Renal cortex interstitium (tissue), 15 donors: ENCODE measurements around the gene UVRAG. TPM values are rescaled to one million over a fixed set of nuclear protein-coding genes. Genes with fewer than 3 reads are reported as not detected.

Experiments
- DNase-seq, 11 donors: peaks; one replicate each; pipeline ENCODE4 v3.0.0-alpha.2; 2013; ENCODE audit warnings: low read depth in 9 of 11, low spot score in 4 of 11; ENCODE audit errors: extremely low read depth in 1 of 11
- long read RNA-seq, 16 experiments: transcript quantifications; one replicate each; lab custom pipeline, GENCODE V29; 2026
- polyA plus RNA-seq, 3 donors: library from polyadenylated mRNA; unstranded; fragments of 120-200 nt; gene quantifications; one replicate each; pipeline ENCODE4 v1.2.1, GENCODE V29; 2013; ENCODE audit not compliant: insufficient read length in 3 of 3

The UVRAG gene
- 10 to 100 TPM; 15.4 to 18.1 (median 16.5) TPM for polyA plus RNA-seq
- long read RNA-seq, donor 1, full-length matches to known transcripts, result 5 of 5 reads
- long read RNA-seq, donor 1, partial matches to known transcripts, result 0 of 5 reads
- long read RNA-seq, donor 1, other reads (novel, unspliced or antisense), result 0 of 5 reads
- long read RNA-seq, donor 2, result 0 reads
- long read RNA-seq, donor 3, full-length matches to known transcripts, result 3 of 3 reads
- long read RNA-seq, donor 3, partial matches to known transcripts, result 0 of 3 reads
- long read RNA-seq, donor 3, other reads (novel, unspliced or antisense), result 0 of 3 reads
- long read RNA-seq, donor 4, full-length matches to known transcripts, result 3 of 3 reads
- long read RNA-seq, donor 4, partial matches to known transcripts, result 0 of 3 reads
- long read RNA-seq, donor 4, other reads (novel, unspliced or antisense), result 0 of 3 reads
- long read RNA-seq, donor 5, result 0 reads
- long read RNA-seq, donor 6, result 0 reads
- long read RNA-seq, donor 7, full-length matches to known transcripts, result 1 of 1 reads
- long read RNA-seq, donor 7, partial matches to known transcripts, result 0 of 1 reads
- long read RNA-seq, donor 7, other reads (novel, unspliced or antisense), result 0 of 1 reads
- long read RNA-seq, donor 8, full-length matches to known transcripts, result 3 of 3 reads
- long read RNA-seq, donor 8, partial matches to known transcripts, result 0 of 3 reads
- long read RNA-seq, donor 8, other reads (novel, unspliced or antisense), result 0 of 3 reads
- long read RNA-seq, donor 9, full-length matches to known transcripts, result 2 of 2 reads
- long read RNA-seq, donor 9, partial matches to known transcripts, result 0 of 2 reads
- long read RNA-seq, donor 9, other reads (novel, unspliced or antisense), result 0 of 2 reads
- long read RNA-seq, donor 10, full-length matches to known transcripts, result 2 of 2 reads
- long read RNA-seq, donor 10, partial matches to known transcripts, result 0 of 2 reads
- long read RNA-seq, donor 10, other reads (novel, unspliced or antisense), result 0 of 2 reads
- long read RNA-seq, donor 11, full-length matches to known transcripts, result 2 of 2 reads
- long read RNA-seq, donor 11, partial matches to known transcripts, result 0 of 2 reads
- long read RNA-seq, donor 11, other reads (novel, unspliced or antisense), result 0 of 2 reads
- long read RNA-seq, donor 12, full-length matches to known transcripts, result 1 of 1 reads
- long read RNA-seq, donor 12, partial matches to known transcripts, result 0 of 1 reads
- long read RNA-seq, donor 12, other reads (novel, unspliced or antisense), result 0 of 1 reads
- long read RNA-seq, donor 13, result 0 reads
- long read RNA-seq, donor 14, full-length matches to known transcripts, result 1 of 1 reads
- long read RNA-seq, donor 14, partial matches to known transcripts, result 0 of 1 reads
- long read RNA-seq, donor 14, other reads (novel, unspliced or antisense), result 0 of 1 reads
- long read RNA-seq, donor 15, full-length matches to known transcripts, result 1 of 6 reads
- long read RNA-seq, donor 15, partial matches to known transcripts, result 5 of 6 reads
- long read RNA-seq, donor 15, other reads (novel, unspliced or antisense), result 0 of 6 reads
- long read RNA-seq, donor 16, full-length matches to known transcripts, result 7 of 17 reads
- long read RNA-seq, donor 16, partial matches to known transcripts, result 10 of 17 reads
- long read RNA-seq, donor 16, other reads (novel, unspliced or antisense), result 0 of 17 reads

GRCh38 chr11:75814677-75815344 is at the start of gene UVRAG:
Gene UVRAG, plus strand, starts transcription at chr11:75815210. Its CDS starts 198 bp downstream, at chr11:75815408.
- DNase-seq, result peak; percentile 97 to 100 (median 99)

- DNase-seq, result no peak
These were observed 48.4 kb upstream of the UVRAG start for GRCh38 chr11:75766443-75767227.

GRCh38 chr11:75767228-75767572 is 47.8 kb upstream of the UVRAG start:
- DNase-seq, result no peak

DNA sequence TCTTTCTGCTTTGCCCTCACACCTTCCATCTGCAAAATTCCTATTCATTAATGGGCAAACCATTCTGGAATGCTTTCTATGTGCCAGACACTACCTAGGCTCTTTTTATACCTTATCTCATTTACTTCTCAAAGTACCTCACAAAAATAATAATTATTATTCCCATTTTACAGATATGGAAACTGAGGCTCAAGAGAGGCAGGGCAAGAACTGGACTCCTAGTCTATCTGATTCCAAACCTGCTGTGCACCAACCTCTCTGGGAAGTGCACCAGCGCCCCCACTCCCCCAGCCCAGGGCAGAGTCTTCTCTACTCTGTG is 47.3 kb upstream of the UVRAG start:
- DNase-seq, result no peak

DNA sequence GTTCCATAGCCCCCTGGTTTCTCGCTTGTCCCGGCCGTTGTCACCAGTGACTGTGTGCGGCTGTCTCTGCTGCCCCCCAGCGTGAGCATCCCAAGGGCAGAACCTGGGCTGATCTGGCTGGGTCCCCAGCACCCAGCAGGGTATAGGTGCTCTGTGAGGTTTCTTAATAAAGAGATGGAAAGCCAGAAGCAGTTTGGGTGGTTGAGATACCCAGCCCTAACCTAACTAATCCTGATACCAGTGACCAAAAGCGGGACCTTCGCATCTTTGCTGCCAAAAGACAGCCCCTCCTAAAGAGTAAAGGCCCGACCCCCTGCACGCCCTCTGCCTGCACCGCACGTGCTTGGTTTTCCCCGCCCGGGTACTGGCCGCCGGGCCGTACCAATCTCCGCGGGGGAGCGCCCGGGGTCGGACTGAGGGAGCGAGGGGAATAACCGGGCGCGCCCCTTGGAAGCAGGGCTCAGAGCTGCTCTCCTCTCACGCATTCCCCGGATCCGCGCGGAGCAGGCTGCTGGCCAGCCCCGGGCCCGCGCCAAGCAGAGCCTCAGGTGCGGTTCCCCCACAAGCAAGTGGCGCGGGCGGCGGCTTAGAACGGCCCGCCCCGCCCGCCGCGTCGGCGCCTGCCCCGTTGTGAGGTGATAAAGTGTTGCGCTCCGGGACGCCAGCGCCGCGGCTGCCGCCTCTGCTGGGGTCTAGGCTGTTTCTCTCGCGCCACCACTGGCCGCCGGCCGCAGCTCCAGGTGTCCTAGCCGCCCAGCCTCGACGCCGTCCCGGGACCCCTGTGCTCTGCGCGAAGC is 46.7 kb upstream of the UVRAG start, which contains the start of gene DGAT2:
DGAT2 (plus strand) TSS at position 667 of the 797 bp plus-strand sequence. CDS start 214 bp downstream, outside the sequence.
- peak; percentile 45 to 74 (median 67) for DNase-seq

DNA sequence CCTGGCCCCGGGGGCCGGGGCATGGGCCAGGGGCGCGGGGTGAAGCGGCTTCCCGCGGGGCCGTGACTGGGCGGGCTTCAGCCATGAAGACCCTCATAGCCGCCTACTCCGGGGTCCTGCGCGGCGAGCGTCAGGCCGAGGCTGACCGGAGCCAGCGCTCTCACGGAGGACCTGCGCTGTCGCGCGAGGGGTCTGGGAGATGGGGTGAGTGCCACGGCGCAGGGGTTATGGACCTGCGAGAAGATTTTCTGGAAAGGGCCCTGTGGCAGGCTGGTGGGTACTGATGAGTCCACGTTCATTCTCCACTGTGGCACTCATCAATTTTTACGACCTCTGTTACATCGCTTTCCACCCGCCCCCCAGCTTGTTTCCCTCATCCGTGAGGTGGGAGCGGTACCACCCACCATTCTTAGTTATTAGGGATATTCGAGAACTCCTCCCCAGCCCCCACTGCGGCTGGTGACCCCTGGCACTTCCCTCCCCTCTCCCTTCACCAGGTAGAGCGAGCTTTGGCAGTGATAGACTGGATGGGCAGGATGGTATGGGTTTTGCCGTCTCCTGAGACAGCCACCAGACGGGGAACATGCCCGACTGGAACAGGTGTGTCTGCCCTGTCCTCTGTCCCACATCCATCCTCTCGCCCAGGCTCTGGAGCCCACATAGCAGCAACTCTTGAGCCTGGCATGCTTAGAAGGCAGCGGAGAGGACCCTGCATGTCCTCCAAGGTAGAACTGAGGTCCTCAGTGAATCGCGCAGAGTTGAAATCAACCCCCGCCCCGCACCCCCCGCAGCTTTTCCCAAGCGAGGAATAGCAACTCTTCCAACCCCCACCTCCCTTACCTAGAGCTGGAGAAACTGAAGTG is 45.9 kb upstream of the UVRAG start:
- DNase-seq, result no peak

DNA sequence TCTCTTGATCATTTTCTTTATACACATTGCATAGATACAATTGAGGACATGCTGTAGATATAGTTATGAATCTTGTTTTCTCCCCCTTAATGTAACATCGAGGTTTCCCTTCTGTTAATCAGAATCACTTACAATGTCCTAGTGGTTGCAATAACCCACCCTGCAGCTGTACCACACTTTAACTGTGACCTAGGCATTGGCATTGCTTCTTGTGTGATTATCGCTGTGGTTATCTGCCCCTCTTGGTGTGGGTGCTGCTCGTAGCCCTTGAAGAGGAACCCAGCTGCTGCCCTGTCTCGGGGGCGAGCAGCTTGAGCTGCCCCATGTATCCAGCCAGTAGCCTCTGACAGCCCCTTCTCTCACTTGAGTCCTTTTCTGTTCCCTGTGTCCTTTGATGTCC is 44.9 kb upstream of the UVRAG start:
- no peak for DNase-seq

- DNase-seq, result no peak
These were observed 43.2 kb upstream of the UVRAG start for GRCh38 chr11:75771646-75772410.

DNA sequence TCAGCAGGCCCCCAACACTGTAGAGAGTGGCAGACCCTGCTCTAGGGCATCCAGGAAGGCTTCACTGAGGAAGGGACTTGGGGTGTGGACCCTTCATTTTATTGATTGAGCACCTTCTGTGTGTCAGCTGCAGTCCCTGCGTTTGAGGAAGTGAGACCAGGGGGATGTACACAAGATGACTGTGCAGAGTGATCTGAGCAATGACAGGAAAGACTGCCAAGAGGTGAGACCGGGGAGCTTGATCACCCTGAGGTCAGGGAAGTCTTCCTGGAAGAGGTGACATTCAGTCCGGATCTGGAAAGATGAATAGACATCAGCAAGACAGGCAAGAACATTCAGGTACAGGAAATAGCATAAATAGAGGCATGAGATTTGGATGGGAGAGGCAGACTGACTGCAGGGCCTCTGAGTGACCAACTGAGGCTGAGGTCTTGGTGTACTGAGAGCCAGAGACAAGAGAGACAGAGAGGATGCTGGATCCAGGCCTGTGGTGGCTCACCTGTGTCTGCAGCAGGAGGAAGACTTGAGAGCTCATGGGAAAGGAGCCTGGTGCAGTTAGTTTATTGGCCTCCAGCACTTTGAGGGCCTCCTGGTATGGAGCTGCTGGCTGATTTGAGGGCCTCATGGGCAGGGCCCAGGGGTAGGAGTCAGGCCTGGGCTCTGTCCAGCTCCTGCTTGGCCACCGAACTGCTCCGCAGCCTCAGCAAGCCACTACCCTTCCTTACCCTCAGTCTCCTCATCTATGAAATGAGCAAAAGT is 41.2 kb upstream of the UVRAG start:
- DNase-seq, result no peak

DNA sequence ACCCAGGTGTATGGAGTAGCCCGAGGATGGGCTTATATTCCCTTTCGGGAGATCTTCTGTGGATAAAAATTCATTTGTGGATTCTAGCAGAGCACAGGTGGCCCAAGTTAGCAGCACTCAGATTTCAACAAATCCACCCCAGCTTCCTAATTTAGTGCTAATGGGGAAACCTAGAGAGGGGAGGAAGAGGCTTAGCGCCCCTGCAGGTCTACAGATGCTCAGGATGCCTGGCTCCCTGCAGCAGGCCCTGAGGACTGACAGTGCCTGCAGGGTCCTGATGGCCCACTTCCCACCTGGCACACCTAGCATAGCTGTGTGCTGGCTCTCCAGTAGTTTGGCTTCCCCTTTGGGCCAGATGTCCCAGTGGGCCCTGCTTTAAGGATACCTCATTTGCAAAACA is 40.0 kb upstream of the UVRAG start:
- DNase-seq, result no peak

DNA sequence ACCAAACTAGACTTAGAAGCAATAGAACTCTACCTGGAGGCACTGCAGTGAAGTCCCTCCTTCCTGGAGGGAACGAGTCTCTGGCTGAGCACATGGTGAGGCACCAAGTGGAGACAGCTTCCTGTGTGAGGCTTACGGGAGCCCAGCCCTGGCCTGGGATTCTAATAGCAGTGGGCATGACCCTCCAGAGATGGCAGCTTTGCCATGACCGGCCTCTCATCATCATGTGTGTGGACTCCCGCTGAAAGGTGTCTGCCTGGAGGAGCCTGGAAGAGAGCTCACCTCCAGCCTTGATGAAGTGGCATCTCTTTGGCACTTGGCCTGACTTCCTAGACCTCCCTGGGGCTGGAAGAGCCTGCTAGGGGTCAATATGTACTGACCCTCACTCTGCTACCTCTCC is 38.5 kb upstream of the UVRAG start:
- no peak for DNase-seq

GRCh38 chr11:75777461-75778110 is 37.4 kb upstream of the UVRAG start:
- DNase-seq, result no peak

DNA sequence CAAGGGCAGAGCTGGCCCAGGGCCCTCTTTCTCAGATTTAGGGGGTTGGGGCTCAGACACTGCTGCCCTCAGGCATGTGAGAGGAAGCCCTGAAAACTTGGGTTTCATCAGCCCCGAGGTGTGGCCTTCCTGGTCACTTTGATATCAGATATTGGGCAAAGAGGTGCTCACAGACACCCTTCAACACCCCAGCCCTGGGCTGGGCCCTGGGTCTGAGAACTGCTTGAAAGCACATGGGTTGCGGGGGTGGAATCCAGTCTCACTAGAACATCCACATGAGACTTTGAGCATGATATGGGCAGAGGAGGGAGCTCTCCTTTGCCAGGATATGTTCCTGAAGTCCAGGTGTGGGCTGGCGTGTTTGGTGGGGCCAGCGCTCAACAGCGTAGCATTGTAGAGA is 36.0 kb upstream of the UVRAG start:
- no peak for DNase-seq

- no peak for DNase-seq
These were observed 35.0 kb upstream of the UVRAG start for GRCh38 chr11:75779960-75780359.
